Peyer's patch (tissue), 4 donors: Measurements from ENCODE around the gene KRTAP9-1.

Experiments
- CTCF ChIP-seq, 6 experiments: fragments of 450-650 bp in 4 of 6; fragments of 200-600 bp in 2 of 6; sonication (generic) in 1 of 6; IDR thresholded peaks; one replicate each; pipeline ENCODE4 v1.5.1; 2017 to 2019; ENCODE audit warnings: antibody characterized with exemption in 6 of 6, mild to moderate bottlenecking in 3 of 6, moderate library complexity in 1 of 6
- POLR2A ChIP-seq, 2 donors: fragments of 450-650 bp; IDR thresholded peaks; one replicate each; pipeline ENCODE4 v1.5.1; 2017; ENCODE audit warnings: antibody characterized with exemption in 2 of 2, mild to moderate bottlenecking in 2 of 2, moderate library complexity in 2 of 2

DNA sequence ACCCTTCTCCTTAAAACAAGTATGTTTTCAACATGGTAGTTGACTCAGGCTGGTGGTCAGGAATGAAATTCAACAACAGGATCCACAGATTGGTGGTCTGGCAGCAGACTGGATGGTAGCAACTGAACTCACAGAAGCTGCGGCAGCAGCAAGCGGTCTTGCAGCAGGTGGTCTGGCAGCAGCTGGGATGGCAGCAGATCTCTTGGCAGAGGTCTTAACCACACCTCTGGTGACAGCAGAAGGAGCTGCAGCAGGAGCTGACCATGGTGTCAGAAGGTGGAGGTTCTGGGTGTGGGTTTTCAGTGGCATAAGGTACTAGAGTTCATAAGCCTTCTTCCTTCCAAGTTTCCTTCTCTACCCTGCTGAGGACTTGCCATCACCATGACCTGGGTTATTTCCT lies 2.8 kb upstream of the KRTAP9-1 start:
- no peak for TF ChIP-seq CTCF (IDR thresholded peaks at IDR 0.05)
- TF ChIP-seq POLR2A (IDR thresholded peaks at IDR 0.05), result no peak
